HEK293T (cell line): ENCODE measurements around the gene CDH4.

ENCODE experiments used
- ARNT ChIP-seq: fragments of 450-650 bp; IDR thresholded peaks from 2 replicates; pipeline ENCODE4 v1.6.1; 2017; ENCODE audit warnings: mild to moderate bottlenecking
- BHLHE40 ChIP-seq: fragments of 450-650 bp; IDR thresholded peaks from 2 replicates; pipeline ENCODE4 v1.6.1; 2016; ENCODE audit warnings: mild to moderate bottlenecking, moderate library complexity, borderline replicate concordance
- CTBP1 ChIP-seq: fragments of 450-650 bp; IDR thresholded peaks from 2 replicates; pipeline ENCODE4 v1.6.1; 2016; ENCODE audit warnings: borderline replicate concordance
- ELF4 ChIP-seq: fragments of 450-650 bp; IDR thresholded peaks from 2 replicates; pipeline ENCODE4 v1.6.1; 2017; ENCODE audit warnings: antibody characterized with exemption
- FOXA1 ChIP-seq: fragments of 450-650 bp; IDR thresholded peaks from 2 replicates; pipeline ENCODE4 v1.6.1; 2016; ENCODE audit warnings: mild to moderate bottlenecking
- FOXK2 ChIP-seq: fragments of 450-650 bp; IDR thresholded peaks from 2 replicates; pipeline ENCODE4 v1.6.1; 2016; ENCODE audit warnings: mild to moderate bottlenecking
- FOXM1 ChIP-seq: fragments of 450-650 bp; IDR thresholded peaks from 2 replicates; pipeline ENCODE4 v1.6.1; 2017; ENCODE audit warnings: mild to moderate bottlenecking, borderline replicate concordance
- HDGF ChIP-seq: fragments of 450-650 bp; IDR thresholded peaks from 2 replicates; pipeline ENCODE4 v1.6.1; 2017; ENCODE audit warnings: antibody characterized with exemption, borderline replicate concordance
- NFRKB ChIP-seq: fragments of 450-650 bp; IDR thresholded peaks from 2 replicates; pipeline ENCODE4 v1.6.1; 2016; ENCODE audit warnings: mild to moderate bottlenecking, moderate library complexity
- SP1 ChIP-seq: fragments of 450-650 bp; IDR thresholded peaks from 2 replicates; pipeline ENCODE4 v1.6.1; 2017
- SUZ12 ChIP-seq: fragments of 450-650 bp; IDR thresholded peaks from 2 replicates; pipeline ENCODE4 v1.6.1; 2016; ENCODE audit warnings: mild to moderate bottlenecking
- TARDBP ChIP-seq: fragments of 450-650 bp; IDR thresholded peaks from 2 replicates; pipeline ENCODE4 v1.6.1; 2016
- ZNF384 ChIP-seq: fragments of 450-650 bp; IDR thresholded peaks from 2 replicates; pipeline ENCODE4 v1.6.1; 2016
- TF ChIP-seq, protein P1 (sequence below): fragments of 450-650 bp; IDR thresholded peaks from 2 replicates; pipeline ENCODE4 v1.6.1; 2016

DNA sequence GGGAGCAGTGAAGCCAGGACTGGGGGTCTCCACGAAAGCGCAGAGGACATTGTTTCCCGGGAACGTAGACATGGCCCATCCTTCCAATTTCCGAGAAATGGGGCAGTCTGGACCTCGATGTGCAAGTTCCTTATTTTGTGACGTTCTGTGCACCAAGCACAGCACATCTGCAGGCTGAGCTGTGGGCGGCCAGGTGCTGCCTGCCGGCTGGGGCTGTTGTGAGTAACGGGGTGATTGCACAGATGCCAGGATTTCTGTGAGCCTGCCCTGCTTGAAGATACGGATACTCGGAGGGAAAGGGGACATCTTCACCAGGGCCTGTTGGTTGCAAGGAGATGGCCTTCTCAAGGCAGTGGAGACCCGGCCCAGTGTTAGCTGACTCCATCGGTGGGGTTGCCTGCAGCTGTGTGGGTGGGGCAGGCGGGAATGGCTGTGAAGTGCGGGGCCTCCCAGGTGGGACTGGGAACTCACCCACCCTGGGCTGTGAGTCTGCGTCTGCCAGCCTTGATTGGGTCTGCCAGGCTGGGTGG is 27.6 kb downstream of the CDH4 start:
- TF ChIP-seq BHLHE40 (no peak), FOXA1 (no peak), HDGF (no peak), FOXK2 (no peak), TARDBP (no peak), ZNF384 (no peak), FOXM1 (no peak), ELF4 (no peak), CTBP1 (no peak), SP1 (no peak), SUZ12 (no peak), ARNT (no peak), NFRKB (no peak)
- TF ChIP-seq, protein P1, sequence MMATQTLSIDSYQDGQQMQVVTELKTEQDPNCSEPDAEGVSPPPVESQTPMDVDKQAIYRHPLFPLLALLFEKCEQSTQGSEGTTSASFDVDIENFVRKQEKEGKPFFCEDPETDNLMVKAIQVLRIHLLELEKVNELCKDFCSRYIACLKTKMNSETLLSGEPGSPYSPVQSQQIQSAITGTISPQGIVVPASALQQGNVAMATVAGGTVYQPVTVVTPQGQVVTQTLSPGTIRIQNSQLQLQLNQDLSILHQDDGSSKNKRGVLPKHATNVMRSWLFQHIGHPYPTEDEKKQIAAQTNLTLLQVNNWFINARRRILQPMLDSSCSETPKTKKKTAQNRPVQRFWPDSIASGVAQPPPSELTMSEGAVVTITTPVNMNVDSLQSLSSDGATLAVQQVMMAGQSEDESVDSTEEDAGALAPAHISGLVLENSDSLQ, result no peak
